HG02759 (cell line): ENCODE measurements around the gene DERL2.
"Not testable (repeated sequence)": the region's sequence is repeated elsewhere in the genome, so short reads cannot be mapped to it uniquely, and the experiment has no call there.

ENCODE experiments used
- ATAC-seq: cut with Tn5 transposase; IDR thresholded peaks from one replicate; pipeline ENCODE4 v1.9.1; 2021; ENCODE audit warnings: mild to moderate bottlenecking, moderate library complexity; ENCODE audit not compliant: unreplicated experiment

DERL2 gene

DNA sequence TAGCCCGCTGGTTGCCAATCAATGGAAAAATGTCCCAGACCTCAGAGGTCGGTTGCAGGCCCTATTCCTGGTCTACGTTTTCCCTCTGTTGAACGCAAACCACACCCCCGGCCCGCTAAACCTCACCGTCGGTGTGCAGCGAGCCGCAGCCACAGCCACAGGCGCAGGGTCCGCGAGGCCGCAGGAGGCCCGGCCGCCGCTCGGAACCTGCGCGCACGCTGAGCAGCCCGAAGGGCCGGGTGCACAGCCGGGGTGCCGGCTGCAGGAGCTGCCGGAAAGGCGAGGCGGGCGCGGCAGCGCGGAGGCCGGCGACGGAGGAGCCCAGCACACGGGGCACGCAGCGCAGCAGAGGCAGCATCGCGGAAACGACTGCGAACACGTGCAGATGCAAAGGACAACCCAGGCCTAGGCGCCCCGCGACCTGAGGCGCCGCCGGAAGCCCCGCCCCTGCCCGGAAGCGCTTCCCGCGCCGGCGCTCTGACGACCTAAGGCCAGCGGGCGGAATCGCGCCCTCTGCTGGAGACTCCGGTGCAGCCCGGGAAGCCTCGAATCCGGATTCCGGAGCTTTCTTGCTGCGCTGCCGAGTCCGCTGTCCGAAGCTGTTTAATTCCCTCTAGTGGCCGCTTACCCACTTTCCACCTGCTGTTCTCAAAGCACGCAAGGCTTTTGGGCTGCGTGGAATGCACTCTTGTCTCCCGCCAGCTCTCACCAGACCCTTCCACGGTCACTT, 47.1 kb downstream of the DERL2 start, which contains the start of gene C1QBP:
C1QBP (minus strand) TSS at position 440 of the 730 bp plus-strand sequence; CDS start at position 358, 82 bp downstream.
- ATAC-seq, result peak; percentile 87

- no peak for ATAC-seq
These were observed 48.2 kb downstream of the DERL2 start for GRCh38 chr17:5437721-5438317.

- not testable (repeated sequence) for ATAC-seq
These were observed 50.1 kb downstream of the DERL2 start for GRCh38 chr17:5435781-5436315.

GRCh38 chr17:5434984-5435383, 51.0 kb downstream of the DERL2 start:
- no peak for ATAC-seq

DNA sequence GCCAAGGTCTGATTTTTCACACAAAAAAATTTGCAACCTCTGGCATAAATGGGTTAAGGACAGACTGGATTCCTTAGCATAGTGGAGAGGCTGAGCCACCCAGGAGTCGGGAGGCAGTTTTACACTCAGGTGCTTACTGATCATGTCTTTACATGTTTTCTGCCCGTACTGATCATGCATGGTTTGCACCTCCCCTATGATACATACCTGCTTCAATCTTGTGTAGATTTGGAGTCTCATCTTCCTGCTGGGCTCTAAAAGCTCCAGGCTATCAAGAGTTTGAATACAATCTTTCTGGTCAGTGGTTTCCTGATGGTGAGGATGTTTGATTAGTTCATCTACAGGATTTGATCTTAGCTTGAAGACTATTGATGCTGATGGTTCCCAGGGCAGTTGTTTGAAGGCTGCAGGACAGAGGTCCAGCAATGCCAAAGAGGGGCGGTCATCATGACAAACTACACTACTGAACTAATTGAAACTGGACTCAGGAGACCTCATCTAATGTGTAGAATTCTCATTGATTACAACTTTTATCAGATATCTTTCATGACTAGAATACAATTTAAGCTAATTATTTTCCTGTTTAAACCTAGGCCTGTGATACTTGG, 53.9 kb downstream of the DERL2 start:
- no peak for ATAC-seq

DNA sequence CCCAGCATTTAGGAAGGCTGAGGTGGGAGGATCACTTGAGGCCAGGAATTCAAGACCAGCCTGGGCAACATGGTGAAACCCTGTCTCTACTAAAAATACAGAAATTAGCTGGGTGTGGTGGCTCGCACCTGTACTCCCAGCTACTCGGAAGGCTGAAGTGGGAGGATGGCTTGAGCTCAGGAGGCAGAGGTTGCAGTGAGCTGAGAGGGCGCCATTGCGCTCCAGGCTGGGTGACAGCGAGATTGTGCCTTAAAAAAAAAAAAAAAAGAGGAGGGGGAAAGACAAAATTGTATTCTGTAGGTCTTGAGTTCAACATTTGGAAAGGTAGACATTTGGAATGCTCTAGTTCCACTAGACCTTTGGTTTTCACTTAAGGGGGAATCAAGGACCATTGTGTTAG, 54.7 kb downstream of the DERL2 start:
- ATAC-seq, result not testable (repeated sequence)

GRCh38 chr17:5430413-5430999, 55.5 kb downstream of the DERL2 start:
- no peak for ATAC-seq

DNA sequence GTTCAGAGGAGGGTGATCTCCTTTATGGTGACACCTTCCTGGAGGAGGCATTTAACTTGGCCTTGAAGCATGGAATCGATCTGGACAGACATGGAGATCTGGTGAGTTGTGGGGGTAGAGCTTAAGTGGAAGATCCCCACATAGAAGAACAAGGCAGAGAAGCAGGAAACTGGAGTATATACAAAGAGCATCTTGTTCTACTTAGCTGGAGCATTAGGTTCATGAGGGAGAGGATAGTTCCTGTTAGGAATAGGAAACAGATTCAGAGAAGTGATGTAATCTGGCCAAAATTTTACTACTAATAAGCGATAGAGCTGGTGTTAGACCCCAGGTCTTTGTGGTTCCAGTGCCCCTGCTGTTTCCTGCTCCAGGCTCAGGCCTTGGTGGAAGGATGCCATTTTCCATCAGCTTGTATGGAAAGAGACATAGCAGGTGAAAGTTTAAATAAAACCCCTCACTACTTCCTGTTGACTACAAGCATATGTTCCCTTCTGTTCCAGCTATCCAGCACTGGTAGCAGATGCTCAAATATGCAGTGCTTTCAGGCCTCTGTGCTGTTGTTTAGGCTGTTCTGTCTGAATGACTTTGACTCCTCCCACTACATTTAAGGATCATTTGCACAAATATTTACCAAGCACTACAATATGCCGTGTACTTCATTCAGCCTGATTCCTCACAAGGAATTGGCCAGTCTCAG, 56.6 kb downstream of the DERL2 start:
- no peak for ATAC-seq

- no peak for ATAC-seq
These were observed 60.2 kb downstream of the DERL2 start for GRCh38 chr17:5425826-5426225.

DNA sequence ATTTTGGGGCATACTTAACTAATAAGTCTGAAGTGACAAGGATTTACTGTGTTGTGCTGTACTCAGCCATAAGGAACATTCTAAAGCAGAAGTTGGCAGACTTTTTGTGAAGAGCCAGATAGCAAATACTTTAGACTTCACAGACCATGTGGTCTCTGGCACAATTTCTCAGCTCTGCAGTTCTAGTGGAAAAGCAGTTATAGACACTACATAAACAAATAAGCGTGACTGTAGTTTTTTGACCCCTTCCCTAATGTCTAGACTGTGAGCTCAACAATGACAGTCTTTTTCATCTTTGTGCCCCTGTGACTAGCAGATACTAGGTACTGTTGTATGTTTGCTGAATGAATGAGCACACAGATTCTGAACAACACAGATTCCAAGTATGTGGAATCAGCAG, 61.1 kb downstream of the DERL2 start:
- no peak for ATAC-seq

- no peak for ATAC-seq
These were observed 63.5 kb downstream of the DERL2 start for GRCh38 chr17:5422505-5422904.
